CD14-positive monocyte (primary cell): ENCODE results near the gene RAPGEF1. TPM values are rescaled to one million over a fixed set of nuclear protein-coding genes. Genes with fewer than 3 reads are reported as not detected.

Experiments
- DNase-seq, 3 donors: peaks; one replicate each; pipeline ENCODE4 v3.0.0-alpha.2; 2011 to 2022
- H2AFZ ChIP-seq: 2 replicates; pipeline ENCODE4 v1.6.0; 2012; ENCODE audit warnings: mild to moderate bottlenecking, low read depth, low read length, inconsistent platforms; ENCODE audit not compliant: insufficient read depth, poor library complexity, severe bottlenecking
- H3K27ac ChIP-seq, 2 donors: 1 replicate in 1 of 2; 2 replicates in 1 of 2; pipeline ENCODE4 v1.5.1; 2012 to 2013; ENCODE audit warnings: low read length in 2 of 2, control low read depth in 1 of 2, inconsistent platforms in 1 of 2, low read depth in 1 of 2, mild to moderate bottlenecking in 1 of 2
- H3K27me3 ChIP-seq, 2 donors: one replicate each; pipeline versions ENCODE4 v1.6.0 to v1.6.1; 2011 to 2013; ENCODE audit warnings: low read length in 2 of 2; ENCODE audit not compliant: control insufficient read depth in 2 of 2, insufficient read depth in 2 of 2
- H3K36me3 ChIP-seq, 2 donors: replicated peaks in 1 of 2; 1 replicate in 1 of 2; 2 replicates in 1 of 2; pipeline versions ENCODE4 v1.5.1 to v1.6.1; 2012 to 2013; ENCODE audit warnings: low read length in 2 of 2, control low read depth in 1 of 2, inconsistent platforms in 1 of 2, mild to moderate bottlenecking in 1 of 2; ENCODE audit not compliant: insufficient read depth in 2 of 2, control insufficient read depth in 1 of 2
- H3K4me1 ChIP-seq, 2 donors: 1 replicate in 1 of 2; 2 replicates in 1 of 2; pipeline versions ENCODE4 v1.5.1 to v1.6.1; 2012 to 2013; ENCODE audit warnings: low read length in 2 of 2, control low read depth in 1 of 2, inconsistent platforms in 1 of 2, mild to moderate bottlenecking in 1 of 2, moderate library complexity in 1 of 2; ENCODE audit not compliant: insufficient read depth in 2 of 2, control insufficient read depth in 1 of 2
- H3K4me2 ChIP-seq: replicated peaks from 2 replicates; pipeline ENCODE3; 2012; ENCODE audit warnings: low read length, moderate library complexity, mild to moderate bottlenecking; ENCODE audit not compliant: poor library complexity, severe bottlenecking; ENCODE audit errors: extremely low read depth
- H3K4me3 ChIP-seq, 3 experiments: fragments of 200-600 bp in 1 of 3; sonication (generic) in 1 of 3; replicated peaks in 1 of 3; 1 replicate in 2 of 3; 2 replicates in 1 of 3; pipeline ENCODE4 v1.5.1; 2011 to 2013; ENCODE audit warnings: low read length in 3 of 3, mild to moderate bottlenecking in 3 of 3, control low read depth in 2 of 3, low read depth in 2 of 3, inconsistent platforms in 1 of 3, moderate library complexity in 1 of 3
- H3K79me2 ChIP-seq: 2 replicates; pipeline ENCODE4 v1.6.0; 2012; ENCODE audit warnings: mild to moderate bottlenecking, control low read depth, inconsistent platforms, low read length, moderate library complexity; ENCODE audit not compliant: insufficient read depth
- H3K9ac ChIP-seq: 2 replicates; pipeline ENCODE4 v1.6.0; 2017; ENCODE audit warnings: low read length, mild to moderate bottlenecking; ENCODE audit not compliant: insufficient read depth, poor library complexity, severe bottlenecking
- H3K9me3 ChIP-seq, 2 donors: replicated peaks in 1 of 2; 1 replicate in 1 of 2; 2 replicates in 1 of 2; pipeline versions ENCODE4 v1.5.1 to v1.6.1; 2012 to 2013; ENCODE audit warnings: low read length in 2 of 2, control low read depth in 1 of 2; ENCODE audit not compliant: control insufficient read depth in 1 of 2, insufficient read depth in 1 of 2
- H4K20me1 ChIP-seq: 2 replicates; pipeline ENCODE4 v1.6.0; 2012; ENCODE audit warnings: mild to moderate bottlenecking, low read length, control low read depth, moderate library complexity; ENCODE audit not compliant: insufficient read depth
- H3K27ac Mint-ChIP-seq, 7 donors: one replicate each; pipeline ENCODE4 v1.8.0; 2020; ENCODE audit warnings: mild to moderate bottlenecking in 7 of 7, mixed read lengths in 7 of 7, moderate library complexity in 6 of 7, inconsistent platforms in 2 of 7
- H3K27me3 Mint-ChIP-seq, 3 donors: one replicate each; pipeline ENCODE4 v1.8.0; 2021 to 2022; ENCODE audit warnings: low read depth in 3 of 3, mild to moderate bottlenecking in 3 of 3, mixed read lengths in 3 of 3, moderate library complexity in 3 of 3, inconsistent platforms in 1 of 3
- H3K36me3 Mint-ChIP-seq, 2 donors: one replicate each; pipeline ENCODE4 v1.8.0; 2020; ENCODE audit warnings: mixed read lengths in 2 of 2, inconsistent platforms in 1 of 2, mild to moderate bottlenecking in 1 of 2
- H3K4me1 Mint-ChIP-seq: one replicate; pipeline ENCODE4 v1.8.0; 2020; ENCODE audit warnings: mild to moderate bottlenecking, mixed read lengths
- H3K4me3 Mint-ChIP-seq, 2 donors: one replicate each; pipeline ENCODE4 v1.8.0; 2020; ENCODE audit warnings: mild to moderate bottlenecking in 2 of 2, mixed read lengths in 2 of 2, moderate library complexity in 1 of 2
- H3K9me3 Mint-ChIP-seq, 7 donors: one replicate each; pipeline ENCODE4 v1.8.0; 2020 to 2022; ENCODE audit warnings: mixed read lengths in 7 of 7, mild to moderate bottlenecking in 6 of 7, moderate library complexity in 6 of 7, inconsistent platforms in 2 of 7
- CTCF ChIP-seq: fragments of 200-600 bp; IDR thresholded peaks from one replicate; pipeline ENCODE4 v1.8.0; 2022; ENCODE audit warnings: antibody characterized with exemption, mild to moderate bottlenecking
- WGBS: methylation state at CpG from one replicate; pipeline ENCODE4 v1.1.5; 2013; ENCODE audit warnings: missing lambda C conversion rate; ENCODE audit not compliant: insufficient coverage; 5-methylcytosine and 5-hydroxymethylcytosine counted together
- intact Hi-C, 2 donors: fragments of 100-400 bp; cut with micrococcal nuclease; formaldehyde crosslinking; loops; one replicate each; pipeline versions ENCODE4 v1.15.0 to v1.15.1; 2023
- polyA plus RNA-seq, 3 donors: library from polyadenylated mRNA; depleted of rRNA in 1 of 3; unstranded in 2 of 3; stranded (reverse) in 1 of 3; fragments of 300-500 nt in 2 of 3; fragments of >200 nt in 1 of 3; fragmentation: Illumina TruSeq in 2 of 3; gene quantifications; 1 replicate in 2 of 3; 2 replicates in 1 of 3; pipeline ENCODE4 v1.2.3, GENCODE V29; 2012 to 2021

RAPGEF1 gene
- polyA plus RNA-seq, 3 donors = 1.7 to 71.7 (median 3.0) TPM

DNA sequence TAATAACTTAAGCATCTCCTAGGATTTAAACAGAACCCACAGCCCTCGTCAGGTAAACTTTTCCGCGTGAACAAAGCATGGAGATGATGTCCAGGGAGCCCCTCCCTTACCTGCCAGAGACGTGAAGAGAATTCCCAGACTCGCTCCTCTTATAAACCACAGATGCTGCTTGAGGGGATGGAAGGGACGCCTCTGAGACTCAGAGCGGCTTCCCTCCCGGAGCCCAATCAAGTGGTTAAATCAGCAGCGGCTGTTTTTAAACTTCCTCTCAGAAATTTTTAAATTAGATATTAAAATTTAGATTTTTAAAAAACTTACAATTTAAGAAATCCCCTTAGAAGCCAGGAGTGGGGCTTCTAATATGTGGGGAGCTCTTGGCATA is 71.8 kb downstream of the RAPGEF1 start:
- DNase-seq = no peak
- no peak overlapping the region for H3K9ac ChIP-seq
- WGBS = no CpG with 5 or more reads among the region's 9 CpGs

DNA sequence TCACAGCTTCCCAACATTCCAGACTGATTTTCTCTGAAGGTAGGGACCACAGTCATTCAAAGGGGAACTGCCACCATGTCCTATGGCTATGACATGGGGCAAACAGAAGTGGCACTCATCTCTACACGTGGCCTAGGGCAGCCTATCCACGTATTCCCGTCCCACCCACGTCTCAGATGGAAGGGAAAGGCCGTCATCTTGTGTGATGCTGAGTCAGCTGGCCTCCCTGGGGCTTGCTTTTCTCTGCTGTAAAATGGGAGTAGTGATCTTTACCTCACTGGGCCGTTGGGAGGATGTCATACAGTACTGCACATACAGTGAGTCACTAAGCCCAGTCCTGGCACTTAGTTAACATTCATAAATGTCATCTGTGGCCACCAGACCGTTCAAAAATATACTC is 72.3 kb downstream of the RAPGEF1 start:
- peak in 2 of 3 donors; percentile 58 to 82 for DNase-seq
- no peak overlapping the region for H3K4me2 ChIP-seq

More for the DNA sequence above, 71.8 kb downstream of the RAPGEF1 start:
- Mint-ChIP-seq H3K36me3 (peaks cover 30 to 45% of the 10 kb centered on the region in 2 donors), H3K27ac (peak overlapping the region; percentile 23 to 91 (median 75)), H3K27me3 (no peaks in the 10 kb centered on the region), H3K4me1 (peaks cover 56% of the 10 kb centered on the region), H3K4me3 (peak overlapping the region in 1 of 2 donors; percentile 67), H3K9me3 (no peaks in the 10 kb centered on the region)
- H3K9me3 ChIP-seq = no peaks in the 10 kb centered on the region
- H2AFZ ChIP-seq = no peak overlapping the region
- H3K4me2 ChIP-seq = no peak overlapping the region
- peaks cover 99% of the 10 kb centered on the region for H3K79me2 ChIP-seq
- peaks cover 39% of the 10 kb centered on the region for H4K20me1 ChIP-seq
- H3K36me3 ChIP-seq = no peaks in the 10 kb centered on the region
- H3K4me3 ChIP-seq = no peak overlapping the region
- intact Hi-C loops = no loop called here
- TF ChIP-seq CTCF = no peak
- H3K27me3 ChIP-seq = no peaks in the 10 kb centered on the region
- peaks cover 16 to 34% of the 10 kb centered on the region in 2 donors for H3K4me1 ChIP-seq
- H3K27ac ChIP-seq = peak overlapping the region in 1 of 2 donors; percentile 76

More for the DNA sequence above, 72.3 kb downstream of the RAPGEF1 start:
- WGBS = 95% methylated on average over 6 of the region's 7 CpGs
- intact Hi-C loops = no loop called here
- Mint-ChIP-seq H3K4me3 (no peak overlapping the region), H3K4me1 (peaks cover 58% of the 10 kb centered on the region), H3K27ac (peak overlapping the region in 6 of 7 donors; percentile 23 to 91 (median 76)), H3K9me3 (no peaks in the 10 kb centered on the region), H3K36me3 (peaks cover 32 to 49% of the 10 kb centered on the region in 2 donors), H3K27me3 (no peaks in the 10 kb centered on the region)
- Histone ChIP-seq H3K27ac (peak overlapping the region in 1 of 2 donors; percentile 76), H3K79me2 (peaks cover 99% of the 10 kb centered on the region), H3K9me3 (no peaks in the 10 kb centered on the region), H3K27me3 (no peaks in the 10 kb centered on the region), H2AFZ (no peak overlapping the region), H3K36me3 (no peaks in the 10 kb centered on the region), H4K20me1 (peaks cover 39% of the 10 kb centered on the region), H3K4me1 (peaks cover 16 to 34% of the 10 kb centered on the region in 2 donors), H3K9ac (no peak overlapping the region), H3K4me3 (no peak overlapping the region)
- no peak for TF ChIP-seq CTCF
